HG03135 (cell line): Measurements from ENCODE around the gene SELENON.
"Not testable (repeated sequence)": the region's sequence is repeated elsewhere in the genome, so short reads cannot be mapped to it uniquely, and the experiment has no call there.

Experiments used
- ATAC-seq: cut with Tn5 transposase; IDR thresholded peaks from one replicate; pipeline ENCODE4 v1.9.1; 2021; ENCODE audit warnings: mild to moderate bottlenecking, moderate library complexity; ENCODE audit not compliant: unreplicated experiment

SELENON gene

DNA sequence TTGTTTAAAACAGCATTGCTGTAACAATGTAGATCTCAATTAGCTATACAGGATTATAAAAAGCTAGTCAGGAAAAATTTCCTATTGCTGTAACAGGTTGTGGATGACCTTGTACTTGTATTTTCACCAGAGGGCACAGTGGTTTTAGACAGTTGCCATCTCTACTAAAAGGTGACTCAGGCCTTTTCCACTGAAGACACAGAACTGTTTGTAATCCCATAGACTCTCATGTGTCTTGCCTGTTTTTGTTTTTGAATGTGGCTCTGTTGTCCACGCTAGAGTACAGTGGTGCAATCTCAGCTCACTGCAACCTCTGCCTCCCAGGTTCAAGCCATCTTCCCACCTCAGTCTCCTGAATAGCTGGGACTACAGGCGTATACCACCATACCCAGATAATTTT is 25.6 kb downstream of the SELENON start:
- ATAC-seq = no peak

GRCh38 chr1:25826571-25826970 is 26.6 kb downstream of the SELENON start:
- ATAC-seq = no peak

DNA sequence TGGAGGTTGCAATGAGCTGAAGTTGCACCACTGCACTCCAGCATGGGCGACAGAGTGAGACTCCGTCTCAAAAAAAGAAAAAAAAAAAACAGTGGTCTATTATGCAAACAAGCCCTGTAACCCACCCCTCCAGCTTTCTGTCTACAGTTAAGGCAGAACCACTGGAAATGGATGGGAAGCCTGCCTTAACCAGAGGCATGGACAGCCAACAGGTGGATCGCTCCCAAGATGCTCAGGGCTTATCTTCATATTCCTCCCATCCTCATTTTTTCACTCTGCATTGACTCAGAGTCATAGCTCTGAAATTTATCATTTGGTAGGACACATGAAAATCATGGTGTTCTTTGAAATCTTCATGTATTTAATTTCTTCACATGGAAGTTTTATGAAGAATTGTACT is 28.5 kb downstream of the SELENON start:
- no peak for ATAC-seq

- ATAC-seq = no peak
These were observed 29.1 kb downstream of the SELENON start for GRCh38 chr1:25829046-25829445.

DNA sequence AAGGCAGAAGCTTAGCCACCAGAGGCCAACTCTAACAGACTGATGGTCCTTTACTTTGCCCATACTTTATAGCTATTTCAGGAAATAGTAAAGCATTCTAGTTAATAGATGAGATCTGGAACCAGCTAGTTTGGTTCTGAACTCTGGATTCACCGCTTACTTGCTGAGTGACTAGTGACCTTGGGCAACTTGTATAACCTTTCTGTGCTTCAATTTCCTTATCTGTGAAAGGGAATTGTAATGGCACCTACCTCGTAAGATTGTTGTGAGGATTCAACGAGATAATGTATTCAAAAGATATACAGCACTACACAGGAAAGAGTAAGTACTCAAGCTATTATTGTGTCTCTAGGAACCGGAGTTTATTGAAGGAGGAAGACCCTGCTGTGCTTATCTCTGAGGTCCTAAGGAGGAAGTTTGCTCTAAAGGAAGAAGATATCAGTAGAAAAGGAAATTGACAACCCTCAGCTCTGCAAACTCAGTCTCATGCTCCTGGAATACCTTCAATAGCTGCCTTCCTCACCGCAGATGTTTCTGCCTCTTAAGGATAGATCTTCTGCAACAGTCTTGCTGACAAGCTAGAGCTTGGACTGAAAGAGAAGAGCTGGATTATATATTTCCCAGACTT is 31.7 kb downstream of the SELENON start:
- no peak for ATAC-seq

- ATAC-seq = no peak
These were observed 32.5 kb downstream of the SELENON start for GRCh38 chr1:25832336-25833037.

- no peak for ATAC-seq
These were observed 33.2 kb downstream of the SELENON start for GRCh38 chr1:25833158-25833557.

- no peak for ATAC-seq
These were observed 34.9 kb downstream of the SELENON start for GRCh38 chr1:25834894-25835293.

GRCh38 chr1:25836695-25837094 is 36.7 kb downstream of the SELENON start:
- no peak for ATAC-seq

DNA sequence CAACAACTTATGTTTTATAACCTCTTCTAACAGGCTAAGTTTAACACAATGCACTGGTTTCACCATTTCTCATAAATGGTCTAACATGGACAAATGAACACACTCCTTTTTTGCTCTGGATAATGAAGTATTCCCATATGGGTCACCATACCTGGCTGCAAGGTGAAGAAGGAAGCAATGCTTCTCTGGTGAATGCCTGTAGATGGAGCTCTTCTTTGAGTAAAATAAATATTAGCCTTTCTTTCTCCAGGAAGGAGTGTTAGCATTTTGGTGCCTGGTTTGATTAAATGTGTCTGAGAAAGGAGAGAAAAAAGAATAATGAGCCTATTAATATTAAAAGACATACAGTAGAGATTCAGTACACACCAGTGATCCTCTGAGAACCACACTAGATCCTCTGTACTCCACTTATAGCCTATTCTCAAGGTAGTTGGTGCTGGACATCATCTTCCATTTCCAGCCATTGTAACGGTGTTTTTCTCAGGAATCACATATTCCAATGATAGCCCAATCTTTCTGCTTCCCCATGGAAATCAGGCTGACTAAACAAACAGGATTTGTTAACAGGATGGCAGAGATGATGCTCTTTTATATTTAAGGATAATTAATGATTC is 37.4 kb downstream of the SELENON start:
- ATAC-seq = no peak

- ATAC-seq = not testable (repeated sequence)
These were observed 39.8 kb downstream of the SELENON start for GRCh38 chr1:25839808-25840207.

DNA sequence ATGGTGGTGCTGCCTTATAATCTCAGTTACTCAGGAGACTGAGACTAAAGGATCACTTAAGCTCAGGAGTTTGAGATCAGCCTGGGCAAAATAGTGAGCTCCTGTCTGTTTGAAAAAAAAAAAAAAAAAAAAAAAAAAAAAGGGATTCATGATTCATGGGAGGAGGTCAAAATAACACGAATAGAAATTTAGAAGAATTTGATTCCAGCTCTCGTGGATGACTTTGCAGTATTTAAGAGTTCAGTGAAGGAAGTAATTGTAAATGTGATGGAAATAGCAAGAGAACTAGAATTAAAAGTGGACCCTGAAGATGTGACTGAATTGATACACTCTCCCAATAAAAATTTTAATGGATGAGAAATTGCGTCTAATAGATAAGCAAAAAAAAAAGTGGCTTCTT is 43.5 kb downstream of the SELENON start:
- ATAC-seq = no peak

DNA sequence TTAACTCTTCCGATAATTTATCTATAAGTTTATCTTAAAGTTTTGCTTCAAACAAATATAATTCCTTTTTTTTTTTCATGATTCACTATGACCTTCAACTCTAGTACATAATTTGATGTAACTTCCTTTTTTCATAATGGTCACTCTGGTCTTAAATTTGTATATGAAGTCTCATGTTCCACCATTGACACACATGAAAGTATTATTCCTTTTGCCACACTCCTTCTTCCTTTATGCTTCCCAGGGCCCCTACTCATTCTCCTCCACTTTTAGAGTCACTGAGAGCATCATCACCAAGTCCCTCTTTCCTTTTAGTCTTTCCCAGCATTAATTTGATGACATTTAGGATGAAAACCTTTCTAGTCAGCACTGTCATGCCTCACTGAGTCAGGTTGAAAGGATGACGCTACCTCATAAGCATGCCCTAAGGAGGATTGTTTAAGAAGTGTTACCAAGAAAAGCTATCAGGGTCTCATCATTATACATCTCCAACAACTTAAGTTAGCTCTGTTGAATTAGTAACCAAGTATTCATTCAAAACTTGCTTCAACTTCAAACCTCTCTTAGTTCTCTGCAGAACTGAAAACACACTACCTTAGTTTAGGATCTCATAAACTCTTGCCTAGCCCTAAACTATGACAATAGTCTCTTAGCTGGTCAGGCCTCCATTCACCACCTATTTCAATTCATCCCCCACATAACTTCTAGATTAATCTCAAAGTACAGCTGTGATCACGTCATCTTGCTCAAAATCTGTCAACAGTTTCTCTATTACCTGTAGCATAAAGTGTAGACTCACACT is 44.7 kb downstream of the SELENON start:
- no peak for ATAC-seq

DNA sequence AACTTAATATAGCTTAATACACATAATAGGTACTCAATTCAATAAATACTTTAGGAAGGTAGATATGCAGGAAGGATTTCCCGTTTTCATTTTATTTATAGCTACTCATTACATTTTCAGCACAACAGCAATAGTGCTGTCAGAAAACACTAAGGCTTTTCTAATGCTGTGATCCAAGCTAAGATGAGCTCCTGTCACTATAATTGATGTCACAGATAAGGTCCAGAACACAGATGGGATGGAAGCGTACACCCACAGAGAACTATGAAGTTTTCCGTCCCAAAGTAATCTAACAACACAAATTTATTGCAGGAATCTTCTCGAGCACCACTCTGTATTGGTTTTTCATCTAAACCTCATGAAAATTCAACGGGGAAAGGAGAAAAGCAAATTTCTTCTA is 45.7 kb downstream of the SELENON start:
- no peak for ATAC-seq

DNA sequence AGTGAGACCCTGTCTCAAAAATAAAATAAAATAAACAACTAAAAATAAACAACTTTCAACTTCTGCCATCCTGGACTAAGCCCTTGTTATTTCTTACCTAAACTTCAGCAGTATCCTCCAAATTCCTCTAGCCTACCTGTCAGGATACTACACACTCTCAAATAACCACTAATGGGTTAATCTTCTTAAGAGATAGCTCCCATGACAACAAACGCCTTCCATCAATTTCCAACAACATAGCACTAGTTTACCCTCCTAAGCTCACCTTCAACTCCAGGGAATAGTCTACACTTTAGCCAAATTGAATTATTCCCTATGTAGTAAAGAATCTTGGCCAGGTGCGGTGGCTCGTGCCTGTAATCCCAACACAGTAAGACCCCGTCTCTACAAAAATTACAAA is 47.9 kb downstream of the SELENON start:
- ATAC-seq = no peak

DNA sequence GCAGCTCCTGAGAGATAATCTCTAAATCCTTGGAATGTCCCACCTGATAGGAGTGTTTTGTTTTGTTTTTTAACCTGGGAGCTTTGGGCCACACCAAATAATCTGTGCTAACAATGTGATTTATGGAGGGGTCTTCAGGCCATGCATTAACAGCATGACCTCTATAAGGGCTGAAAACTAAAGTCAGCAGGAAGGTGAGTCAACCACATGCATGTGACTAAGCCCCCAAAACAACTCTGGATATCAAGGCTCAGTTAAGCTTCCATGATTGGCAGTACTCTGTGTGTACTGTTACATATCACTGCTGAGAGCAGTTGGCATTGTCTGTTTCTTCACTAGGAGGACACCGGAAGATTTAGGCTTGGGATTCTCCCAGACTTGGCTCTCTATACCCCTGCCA is 48.5 kb downstream of the SELENON start:
- no peak for ATAC-seq

- no peak for ATAC-seq
These were observed 54.6 kb downstream of the SELENON start for GRCh38 chr1:25854554-25854953.

GRCh38 chr1:25856856-25857255 is 56.9 kb downstream of the SELENON start:
- no peak for ATAC-seq

- ATAC-seq = no peak
These were observed 58.5 kb downstream of the SELENON start for GRCh38 chr1:25858494-25858893.

GRCh38 chr1:25858906-25859789 is 59.2 kb downstream of the SELENON start, which contains the start of gene AUNIP:
Gene AUNIP, minus strand, starts transcription at chr1:25859457. Its CDS starts 100 bp downstream, at chr1:25859357.
- peak; percentile 78 for ATAC-seq
